PC-9 (cell line): ENCODE results near the gene SIPA1L3. TPM values are rescaled to one million over a fixed set of nuclear protein-coding genes. Genes with fewer than 3 reads are reported as not detected.

Experiments used
- BruUV-seq: library from RNA; stranded (reverse); fragments of 400-500 nt; replicated peaks from 2 replicates; lab custom pipeline; 2021; lab: Mats Ljungman, UMichigan
- CTCF ChIA-PET: fragments of 300-600 bp; sonication (Branson Sonifier 250); formaldehyde crosslinking; loops from one replicate; lab custom pipeline; 2022; ENCODE audit warnings: antibody characterized with exemption; lab: Charles Lee
- POLR2A ChIA-PET: fragments of 300-600 bp; sonication (Branson Sonifier 250); formaldehyde crosslinking; loops from one replicate; lab custom pipeline; 2022; ENCODE audit warnings: antibody characterized with exemption; ENCODE audit not compliant: unreplicated experiment; lab: Charles Lee
- DNase-seq, 2 experiments: peaks; one replicate each; pipeline versions ENCODE4 v3.0.0 to v3.0.0-alpha.2; 2015 to 2022; ENCODE audit warnings: mixed read lengths in 1 of 2
- H2AFZ ChIP-seq: fragments of 200-600 bp; sonication (generic); 2 replicates; pipeline ENCODE4 v1.8.1; 2017; ENCODE audit warnings: antibody characterized with exemption
- H3F3A ChIP-seq: fragments of 200-600 bp; sonication (generic); 2 replicates; pipeline ENCODE4 v1.8.1; 2017; ENCODE audit warnings: antibody characterized with exemption, mild to moderate bottlenecking, low read depth; ENCODE audit not compliant: insufficient read depth
- H3K27ac ChIP-seq: fragments of 200-600 bp; sonication (generic); 2 replicates; pipeline ENCODE4 v1.6.1; 2016; ENCODE audit warnings: mixed run types
- H3K27me3 ChIP-seq: fragments of 200-600 bp; sonication (generic); 2 replicates; pipeline ENCODE4 v1.6.1; 2016; ENCODE audit warnings: low read depth, mixed run types; ENCODE audit not compliant: insufficient read depth
- H3K36me3 ChIP-seq: fragments of 200-600 bp; sonication (generic); 2 replicates; pipeline ENCODE4 v1.6.1; 2016; ENCODE audit warnings: low read depth, mixed run types
- H3K4me1 ChIP-seq: fragments of 200-600 bp; sonication (generic); replicated peaks from 2 replicates; pipeline ENCODE4 v1.6.1; 2016; ENCODE audit warnings: mixed run types; ENCODE audit not compliant: insufficient read depth
- H3K4me2 ChIP-seq: fragments of 200-600 bp; sonication (generic); 2 replicates; pipeline ENCODE4 v1.6.1; 2017; ENCODE audit warnings: mixed run types
- H3K4me3 ChIP-seq: fragments of 200-600 bp; sonication (generic); 2 replicates; pipeline ENCODE4 v1.6.1; 2016; ENCODE audit warnings: mixed run types
- H3K79me2 ChIP-seq: fragments of 200-600 bp; sonication (generic); 2 replicates; pipeline ENCODE4 v1.6.1; 2017; ENCODE audit warnings: low read depth, mixed run types
- H3K9me2 ChIP-seq: fragments of 200-600 bp; sonication (generic); 2 replicates; pipeline ENCODE4 v1.8.1; 2017; ENCODE audit warnings: mild to moderate bottlenecking; ENCODE audit not compliant: insufficient read depth
- H3K9me3 ChIP-seq: fragments of 200-600 bp; sonication (generic); 2 replicates; pipeline ENCODE4 v1.8.1; 2016; ENCODE audit warnings: low read depth; ENCODE audit not compliant: insufficient read depth
- H4K20me1 ChIP-seq: fragments of 200-600 bp; sonication (generic); 2 replicates; pipeline ENCODE4 v1.8.1; 2017; ENCODE audit not compliant: insufficient read depth
- EZH2 ChIP-seq: fragments of 200-600 bp; sonication (generic); IDR thresholded peaks from 2 replicates; pipeline ENCODE4 v1.8.0; 2017; ENCODE audit warnings: antibody characterized with exemption, low read depth
- intact Hi-C: fragments of 100-400 bp; cut with micrococcal nuclease; formaldehyde crosslinking; loops from one replicate; pipeline ENCODE4 v1.10.0; 2022; ENCODE audit not compliant: unreplicated experiment
- total RNA-seq: library from RNA; stranded (reverse); gene quantifications from 2 replicates; pipeline ENCODE4 v1.2.3, GENCODE V29; 2021
- TF ChIP-seq, protein P1 (sequence below): fragments of 200-600 bp; sonication (generic); conservative IDR thresholded peaks from 2 replicates; pipeline ENCODE4 v1.6.1; 2017; ENCODE audit warnings: mixed run types, antibody characterized with exemption, mild to moderate bottlenecking, moderate library complexity

Gene SIPA1L3
- total RNA-seq, 1 experiment from 2014 or later: 55.2 TPM

DNA sequence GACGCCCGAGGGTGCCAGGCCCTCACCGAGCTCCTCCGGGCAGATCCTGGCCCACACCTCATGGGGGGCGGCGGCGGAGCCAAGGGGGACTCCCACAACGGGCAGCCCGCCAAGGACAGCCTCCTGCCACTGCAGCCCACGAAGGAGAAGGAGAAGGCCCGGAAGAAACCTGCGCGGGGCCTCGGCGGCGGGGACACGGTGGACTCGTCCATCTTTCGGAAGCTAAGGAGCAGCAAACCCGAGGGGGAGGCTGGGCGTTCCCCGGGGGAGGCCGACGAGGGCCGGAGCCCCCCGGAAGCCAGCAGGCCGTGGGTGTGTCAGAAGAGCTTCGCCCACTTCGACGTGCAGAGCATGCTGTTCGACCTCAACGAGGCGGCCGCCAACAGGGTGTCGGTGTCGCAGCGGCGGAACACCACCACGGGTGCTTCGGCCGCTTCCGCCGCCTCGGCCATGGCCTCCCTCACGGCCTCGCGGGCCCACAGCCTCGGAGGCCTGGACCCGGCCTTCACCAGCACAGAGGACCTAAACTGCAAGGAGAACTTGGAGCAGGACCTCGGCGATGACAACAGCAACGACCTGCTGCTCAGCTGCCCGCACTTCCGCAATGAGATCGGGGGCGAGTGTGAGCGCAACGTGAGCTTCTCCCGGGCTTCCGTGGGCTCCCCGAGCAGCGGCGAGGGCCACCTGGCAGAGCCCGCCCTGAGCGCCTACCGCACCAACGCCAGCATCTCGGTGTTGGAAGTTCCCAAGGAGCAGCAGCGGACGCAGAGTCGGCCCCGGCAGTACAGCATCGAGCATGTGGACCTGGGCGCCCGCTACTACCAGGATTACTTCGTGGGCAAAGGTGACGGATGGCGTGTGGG lies 175.5 kb downstream of the SIPA1L3 start:
- H3F3A ChIP-seq: peaks cover 23% of the 10 kb centered on the region
- no peaks in the 10 kb centered on the region for H3K9me3 ChIP-seq
- H2AFZ ChIP-seq: no peak overlapping the region
- no peak overlapping the region for H3K4me3 ChIP-seq
- DNase-seq: no peak
- no peaks in the 10 kb centered on the region for H3K79me2 ChIP-seq
- no peak overlapping the region for H3K27ac ChIP-seq
- H3K9me2 ChIP-seq: no peaks in the 10 kb centered on the region
- H3K36me3 ChIP-seq: no peaks in the 10 kb centered on the region
- BruUV-seq: no TSS peak
- intact Hi-C loops: no loop called here
- peaks cover 16% of the 10 kb centered on the region for H3K4me1 ChIP-seq
- no peaks in the 10 kb centered on the region; the same call in 1 of the 2 replicates for H4K20me1 ChIP-seq
- POLR2A ChIA-PET: no interaction called here
- H3K4me2 ChIP-seq: no peak overlapping the region
- CTCF ChIA-PET: interaction anchor here (0.6 to 0.8 kb wide), 2 partner anchors 145 to 175 kb away, joined by 4 to 16 read pairs; partner anchors contain the start of gene SIPA1L3
- no peaks in the 10 kb centered on the region for H3K27me3 ChIP-seq
- TF ChIP-seq, protein P1, sequence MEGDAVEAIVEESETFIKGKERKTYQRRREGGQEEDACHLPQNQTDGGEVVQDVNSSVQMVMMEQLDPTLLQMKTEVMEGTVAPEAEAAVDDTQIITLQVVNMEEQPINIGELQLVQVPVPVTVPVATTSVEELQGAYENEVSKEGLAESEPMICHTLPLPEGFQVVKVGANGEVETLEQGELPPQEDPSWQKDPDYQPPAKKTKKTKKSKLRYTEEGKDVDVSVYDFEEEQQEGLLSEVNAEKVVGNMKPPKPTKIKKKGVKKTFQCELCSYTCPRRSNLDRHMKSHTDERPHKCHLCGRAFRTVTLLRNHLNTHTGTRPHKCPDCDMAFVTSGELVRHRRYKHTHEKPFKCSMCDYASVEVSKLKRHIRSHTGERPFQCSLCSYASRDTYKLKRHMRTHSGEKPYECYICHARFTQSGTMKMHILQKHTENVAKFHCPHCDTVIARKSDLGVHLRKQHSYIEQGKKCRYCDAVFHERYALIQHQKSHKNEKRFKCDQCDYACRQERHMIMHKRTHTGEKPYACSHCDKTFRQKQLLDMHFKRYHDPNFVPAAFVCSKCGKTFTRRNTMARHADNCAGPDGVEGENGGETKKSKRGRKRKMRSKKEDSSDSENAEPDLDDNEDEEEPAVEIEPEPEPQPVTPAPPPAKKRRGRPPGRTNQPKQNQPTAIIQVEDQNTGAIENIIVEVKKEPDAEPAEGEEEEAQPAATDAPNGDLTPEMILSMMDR: no peak
- TF ChIP-seq EZH2: no peak

DNA sequence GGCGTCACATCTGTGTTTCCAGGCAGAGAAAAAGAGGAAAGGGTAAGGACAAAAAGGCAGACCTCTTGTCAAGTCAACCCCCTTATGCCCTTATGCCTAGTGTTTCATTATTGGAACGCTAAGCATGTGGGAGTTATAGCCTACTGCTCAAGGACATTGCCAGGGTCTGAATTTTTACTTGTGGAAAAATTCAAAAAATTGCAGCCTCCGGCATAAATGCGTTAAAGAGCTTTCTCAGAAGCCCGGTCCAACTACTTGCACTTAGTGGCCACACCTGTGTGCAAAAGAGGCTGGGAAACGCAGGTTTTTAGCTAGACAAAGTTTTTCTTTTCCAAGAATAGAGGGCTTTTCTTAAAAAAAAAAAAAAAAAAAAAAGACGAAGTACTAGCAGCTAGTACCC lies 177.2 kb downstream of the SIPA1L3 start:
- no peaks in the 10 kb centered on the region for H3K27me3 ChIP-seq
- no peak overlapping the region for H2AFZ ChIP-seq
- no peak overlapping the region for H3K27ac ChIP-seq
- H3K9me2 ChIP-seq: no peaks in the 10 kb centered on the region
- H3K4me3 ChIP-seq: no peak overlapping the region
- peaks cover 19% of the 10 kb centered on the region for H3F3A ChIP-seq
- BruUV-seq: no TSS peak
- TF ChIP-seq, protein P1: no peak
- no peak for TF ChIP-seq EZH2
- H3K9me3 ChIP-seq: no peaks in the 10 kb centered on the region
- no peaks in the 10 kb centered on the region for H3K36me3 ChIP-seq
- no peaks in the 10 kb centered on the region; the same call in 1 of the 2 replicates for H4K20me1 ChIP-seq
- H3K79me2 ChIP-seq: no peaks in the 10 kb centered on the region
- H3K4me1 ChIP-seq: peaks cover 14% of the 10 kb centered on the region
- ChIA-PET CTCF (interaction anchor here (0.6 kb wide), 1 partner anchor 21 kb away, joined by 4 read pairs; no protein-coding TSS in a partner anchor), POLR2A (no interaction called here)
- intact Hi-C loops: no loop called here
- no peak overlapping the region for H3K4me2 ChIP-seq
- no peak for DNase-seq

DNA sequence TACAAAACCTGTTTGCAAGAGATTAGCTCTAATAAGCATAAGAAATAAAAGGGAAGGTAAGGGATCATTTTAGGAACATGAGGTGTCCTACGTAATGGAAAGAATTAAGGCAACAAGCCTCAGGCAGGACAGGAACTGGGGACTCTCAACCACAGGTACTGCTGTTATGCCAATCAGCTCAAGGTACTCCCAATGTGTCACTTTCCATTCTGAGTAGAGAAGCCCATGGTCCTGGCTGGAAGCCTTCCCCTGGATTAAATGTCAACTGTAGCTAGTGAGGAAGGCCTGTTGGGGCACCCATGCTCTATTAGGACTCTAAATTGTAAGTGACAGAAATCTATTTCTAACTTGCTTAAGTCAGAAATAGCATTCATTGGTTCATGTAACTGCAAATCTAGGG lies 182.4 kb downstream of the SIPA1L3 start:
- no peaks in the 10 kb centered on the region for H3K79me2 ChIP-seq
- TF ChIP-seq EZH2: no peak
- TF ChIP-seq, protein P1: no peak
- CTCF ChIA-PET: no interaction called here
- no peaks in the 10 kb centered on the region for H3K4me1 ChIP-seq
- H4K20me1 ChIP-seq: no peaks in the 10 kb centered on the region
- POLR2A ChIA-PET: no interaction called here
- no peak overlapping the region for H3K4me2 ChIP-seq
- no peaks in the 10 kb centered on the region for H3F3A ChIP-seq
- no peaks in the 10 kb centered on the region for H3K36me3 ChIP-seq
- no peak overlapping the region for H3K4me3 ChIP-seq
- no peaks in the 10 kb centered on the region for H3K9me3 ChIP-seq
- intact Hi-C loops: no loop called here
- H3K27me3 ChIP-seq: no peaks in the 10 kb centered on the region
- H3K9me2 ChIP-seq: no peaks in the 10 kb centered on the region
- no peak for DNase-seq
- BruUV-seq: no TSS peak
- no peak overlapping the region for H2AFZ ChIP-seq
- no peak overlapping the region for H3K27ac ChIP-seq
